Esophagus muscularis mucosa (tissue), 4 donors: ENCODE measurements around the gene GPR18. TPM values are rescaled to one million over a fixed set of nuclear protein-coding genes. Genes with fewer than 3 reads are reported as not detected.

ENCODE experiments used
- DNase-seq: peaks from one replicate; pipeline ENCODE4 v3.0.0-alpha.2; 2017; ENCODE audit errors: extremely low spot score
- H3K27ac ChIP-seq, 4 donors: fragments of 200-600 bp; sonication (generic); replicated peaks in 1 of 4; 1 replicate in 3 of 4; 2 replicates in 1 of 4; pipeline ENCODE4 v1.5.1; 2016 to 2019; ENCODE audit warnings: mild to moderate bottlenecking in 1 of 4
- H3K27me3 ChIP-seq, 4 donors: fragments of 200-600 bp; sonication (generic); one replicate each; pipeline versions ENCODE4 v1.5.1 to v1.6.0; 2016 to 2019
- H3K36me3 ChIP-seq, 4 donors: fragments of 200-600 bp; sonication (generic); one replicate each; pipeline ENCODE4 v1.5.1; 2016 to 2019
- H3K4me1 ChIP-seq, 4 donors: fragments of 200-600 bp; sonication (generic); one replicate each; pipeline ENCODE4 v1.5.1; 2016 to 2019
- H3K4me3 ChIP-seq, 4 donors: fragments of 200-600 bp; sonication (generic); 1 replicate in 2 of 4; 2 replicates in 2 of 4; pipeline ENCODE4 v1.5.1; 2016 to 2019; ENCODE audit warnings: mild to moderate bottlenecking in 4 of 4, moderate library complexity in 1 of 4
- H3K9me3 ChIP-seq, 4 donors: fragments of 200-600 bp; sonication (generic); 1 replicate in 3 of 4; 2 replicates in 1 of 4; pipeline ENCODE4 v1.5.1; 2016 to 2019
- CTCF ChIP-seq, 3 experiments: fragments of 200-600 bp in 2 of 3; fragments of 450-650 bp in 1 of 3; sonication (generic) in 2 of 3; IDR thresholded peaks; one replicate each; pipeline ENCODE4 v1.5.1; 2017 to 2019; ENCODE audit warnings: antibody characterized with exemption in 3 of 3, mild to moderate bottlenecking in 2 of 3, moderate library complexity in 1 of 3
- EP300 ChIP-seq: sonication (generic); formaldehyde crosslinking; IDR thresholded peaks from one replicate; pipeline ENCODE4 v1.6.1; 2017; ENCODE audit warnings: antibody characterized with exemption
- POLR2A ChIP-seq: fragments of 450-650 bp; IDR thresholded peaks from one replicate; pipeline ENCODE4 v1.6.1; 2017; ENCODE audit warnings: antibody characterized with exemption, moderate library complexity, mild to moderate bottlenecking, low read depth
- POLR2AphosphoS5 ChIP-seq, 2 donors: sonication (generic); formaldehyde crosslinking; IDR thresholded peaks; one replicate each; pipeline ENCODE4 v1.6.1; 2017; ENCODE audit warnings: antibody characterized with exemption in 2 of 2
- WGBS: methylation state at CpG from one replicate; pipeline ENCODE4 v1.1.5; 2018; 5-methylcytosine and 5-hydroxymethylcytosine counted together
- intact Hi-C: fragments of 100-400 bp; cut with DNase I; formaldehyde crosslinking; loops from one replicate; pipeline ENCODE4 v1.15.1; 2023
- total RNA-seq, 4 donors: library from RNA; depleted of rRNA; stranded (reverse); fragments of >200 nt; gene quantifications; one replicate each; pipeline versions ENCODE4 v1.1.0 to v1.2.1, GENCODE V29; 2016

Gene GPR18
- total RNA-seq, 4 donors from 2014 or later = not detected

GRCh38 chr13:99305158-99305557, 47.0 kb upstream of the GPR18 start:
- Histone ChIP-seq H3K27ac (peak overlapping the region; percentile 59 to 76 (median 70)), H3K36me3 (no peaks in the 10 kb centered on the region), H3K9me3 (no peaks in the 10 kb centered on the region), H3K4me1 (peaks cover 6 to 86% (median 79%) of the 10 kb centered on the region in 4 donors), H3K4me3 (peak overlapping the region in 3 of 4 donors; percentile 52 to 54 (median 53)), H3K27me3 (no peaks in the 10 kb centered on the region)
- 73% methylated on average over 5 of the region's 5 CpGs for WGBS
- TF ChIP-seq POLR2A (no peak), POLR2AphosphoS5 (IDR thresholded peaks at IDR 0.05) (no peak), CTCF (IDR thresholded peaks at IDR 0.05) (no peak), EP300 (no peak)
- no peak for DNase-seq
- intact Hi-C loops = no loop called here

GRCh38 chr13:99304541-99304940, 46.4 kb upstream of the GPR18 start:
- peaks cover 6 to 84% (median 79%) of the 10 kb centered on the region in 4 donors for H3K4me1 ChIP-seq
- H3K27me3 ChIP-seq = no peaks in the 10 kb centered on the region
- peak overlapping the region; percentile 28 to 76 (median 66) for H3K27ac ChIP-seq
- TF ChIP-seq EP300 = no peak
- no peaks in the 10 kb centered on the region for H3K9me3 ChIP-seq
- peak overlapping the region in 2 of 4 donors; percentile 6 to 53 for H3K4me3 ChIP-seq
- WGBS = 74% methylated on average over 4 of the region's 4 CpGs
- no peak for DNase-seq
- intact Hi-C loops = no loop called here
- no peaks in the 10 kb centered on the region for H3K36me3 ChIP-seq

GRCh38 chr13:99303863-99304521, 45.8 kb upstream of the GPR18 start:
- H3K4me1 ChIP-seq = peaks cover 6 to 81% (median 77%) of the 10 kb centered on the region in 4 donors
- H3K36me3 ChIP-seq = no peaks in the 10 kb centered on the region
- no peaks in the 10 kb centered on the region for H3K9me3 ChIP-seq
- intact Hi-C loops = no loop called here
- TF ChIP-seq POLR2AphosphoS5 (IDR thresholded peaks at IDR 0.05) (peak; percentile 28 to 55), EP300 (no peak), CTCF (IDR thresholded peaks at IDR 0.05) (no peak)
- no peak for DNase-seq
- peak overlapping the region; percentile 28 to 76 (median 66) for H3K27ac ChIP-seq
- H3K4me3 ChIP-seq = peak overlapping the region in 2 of 4 donors; percentile 2 to 6
- WGBS = 79% methylated on average over 14 of the region's 14 CpGs
- no peaks in the 10 kb centered on the region for H3K27me3 ChIP-seq

GRCh38 chr13:99302637-99303505, 44.7 kb upstream of the GPR18 start:
- WGBS = 97% methylated on average over 8 of the region's 8 CpGs
- no peak for DNase-seq
- peak overlapping the region in 2 of 4 donors; percentile 59 to 76 for H3K27ac ChIP-seq
- H3K9me3 ChIP-seq = no peaks in the 10 kb centered on the region
- TF ChIP-seq EP300 (no peak), POLR2A (no peak), POLR2AphosphoS5 (IDR thresholded peaks at IDR 0.05) (no peak)
- H3K4me3 ChIP-seq = no peak overlapping the region
- no peaks in the 10 kb centered on the region for H3K36me3 ChIP-seq
- H3K27me3 ChIP-seq = no peaks in the 10 kb centered on the region
- H3K4me1 ChIP-seq = peaks cover 2 to 80% (median 75%) of the 10 kb centered on the region in 4 donors
- intact Hi-C loops = no loop called here

- Histone ChIP-seq H3K9me3 (no peaks in the 10 kb centered on the region), H3K27me3 (no peaks in the 10 kb centered on the region), H3K27ac (peak overlapping the region in 2 of 4 donors; percentile 5 to 39), H3K36me3 (no peaks in the 10 kb centered on the region), H3K4me3 (no peak overlapping the region), H3K4me1 (peaks cover 0 to 81% (median 77%) of the 10 kb centered on the region in 4 donors)
- intact Hi-C loops = no loop called here
- DNase-seq = no peak
- TF ChIP-seq EP300 = no peak
- TF ChIP-seq POLR2AphosphoS5 (IDR thresholded peaks at IDR 0.05) = no peak
- no peak for TF ChIP-seq POLR2A
- no peak for TF ChIP-seq CTCF (IDR thresholded peaks at IDR 0.05)
- WGBS = 90% methylated on average over 1 of the region's 1 CpG
Observed at GRCh38 chr13:99301913-99302636, 43.9 kb upstream of the GPR18 start.
